Cardiac ventricle fibroblast (primary cell): Measurements from ENCODE around the gene MRAS. TPM values are rescaled to one million over a fixed set of nuclear protein-coding genes. Genes with fewer than 3 reads are reported as not detected.

ENCODE experiments used
- total RNA-seq: library from RNA; depleted of rRNA; stranded (reverse); fragments of >200 nt; gene quantifications from 2 replicates; pipeline ENCODE4 v1.2.3, GENCODE V29; 2015

Gene MRAS
- 20.5 and 26.8 TPM in 2 replicates for total RNA-seq

GRCh38 chr3:138347960-138348753 is at the start of gene MRAS:
Gene MRAS (plus strand): TSS chr3:138348579. CDS start chr3:138372884, 24,305 bp downstream.

GRCh38 chr3:138329127-138329983 is 19.0 kb upstream of the MRAS start, which contains the start of gene NME9:
Gene NME9 (minus strand): TSS chr3:138329851. CDS start chr3:138329335, 516 bp downstream.

GRCh38 chr3:138434276-138434874 is 86.0 kb downstream of the MRAS start, which contains the start of gene ESYT3:
Gene ESYT3 (plus strand): TSS chr3:138434616. CDS start chr3:138434799, 183 bp downstream.

Other genes with a start within 250 kb of the MRAS start
- gene DZIP1L, start 233.0 kb upstream of the MRAS start, total RNA-seq, result 4.2 and 7.8 TPM in 2 replicates
- gene A4GNT, start 216.2 kb upstream of the MRAS start, total RNA-seq, result not detected in 2 replicates
- gene DBR1, start 173.7 kb upstream of the MRAS start, total RNA-seq, result 8.2 and 10.8 TPM in 2 replicates
- 25.9 and 35.0 TPM in 2 replicates for gene ARMC8, start 161.3 kb upstream of the MRAS start, total RNA-seq
- gene NME9, start 18.7 kb upstream of the MRAS start, total RNA-seq, result 2.5 TPM in 1 of 2 replicates, not detected in the other
- 0.44 TPM in 1 of 2 replicates, not detected in the other for gene ESYT3, start 86.0 kb downstream of the MRAS start, total RNA-seq
- gene CEP70, start 245.7 kb downstream of the MRAS start, total RNA-seq, result 8.9 and 9.0 TPM in 2 replicates